Measurements from ENCODE around the gene SLC13A1.

Gene SLC13A1

DNA sequence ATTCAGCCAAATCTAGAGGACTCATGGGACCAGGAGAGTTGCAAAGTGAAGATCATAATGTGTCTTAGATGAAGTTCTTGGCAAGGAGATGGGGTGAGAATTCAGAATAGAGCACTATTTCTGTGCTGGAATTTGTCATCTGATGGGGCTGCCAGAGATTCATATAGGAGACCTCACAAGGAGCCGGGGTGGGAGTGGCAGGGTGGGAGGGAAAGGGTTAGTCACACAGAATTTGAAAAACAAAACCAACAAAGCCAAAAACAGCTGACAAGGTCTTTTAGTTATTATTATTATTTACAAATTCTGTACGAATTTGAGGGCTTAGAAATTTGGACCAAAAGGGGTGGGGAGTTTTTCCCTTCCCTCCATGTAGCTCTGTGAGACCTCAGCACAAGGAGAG, 1.7 kb downstream of the SLC13A1 start:
- WGBS, 2 donors (ENCODE audit: extremely low coverage in 2 of 2, insufficient read length in 2 of 2, insufficient replicate concordance in 1 of 2): no CpG with 5 or more reads among the region's 2 CpGs

GRCh38 chr7:123193235-123193634, 6.5 kb downstream of the SLC13A1 start:
- H3K36me3 ChIP-seq (replicated peaks in 1 of 2; ENCODE audit: control insufficient read depth in 2 of 2, insufficient read depth in 2 of 2, low read length in 2 of 2): no peaks in the 10 kb centered on the region
- no peak overlapping the region for H3K14ac ChIP-seq (ENCODE audit: low read length)
- no peaks in the 10 kb centered on the region for H3K27me3 ChIP-seq (ENCODE audit: control insufficient read depth in 3 of 3, insufficient read depth in 3 of 3, low read depth in 1 of 3, low read length in 3 of 3)
- H2BK12ac ChIP-seq (ENCODE audit: low read length): no peak overlapping the region
- no peak for DNase-seq (ENCODE audit: low spot score)
- no peak overlapping the region for H3K4ac ChIP-seq (ENCODE audit: low read length)
- no peak overlapping the region for H2AFZ ChIP-seq (ENCODE audit: low read length)
- no CpG with 5 or more reads among the region's 2 CpGs for WGBS, 2 donors (ENCODE audit: extremely low coverage in 2 of 2, insufficient read length in 2 of 2, insufficient replicate concordance in 1 of 2)
- H3K18ac ChIP-seq (ENCODE audit: low read length): no peak overlapping the region
- no peak overlapping the region for H4K91ac ChIP-seq (ENCODE audit: low read depth, low read length, poor library complexity)
- no peak overlapping the region for H3K9ac ChIP-seq (ENCODE audit: low read depth, low read length, poor library complexity)
- no peak overlapping the region for H3K4me2 ChIP-seq (ENCODE audit: insufficient read depth, low read length, poor library complexity, severe bottlenecking)
- H2BK120ac ChIP-seq (ENCODE audit: low read depth, low read length): no peak overlapping the region
- H3K23ac ChIP-seq (ENCODE audit: low read depth, low read length, poor library complexity): no peak overlapping the region
- no peak overlapping the region for H2BK15ac ChIP-seq (ENCODE audit: low read length)
- H3K4me3 ChIP-seq (ENCODE audit: low read length in 2 of 2): no peak overlapping the region
- no peak overlapping the region for H3K27ac ChIP-seq (replicated peaks; ENCODE audit: low read length)
- H3K79me1 ChIP-seq (ENCODE audit: low read depth, low read length): no peaks in the 10 kb centered on the region
- H2AK5ac ChIP-seq (ENCODE audit: low read depth, low read length): no peak overlapping the region
- no peaks in the 10 kb centered on the region for H3K4me1 ChIP-seq (ENCODE audit: control insufficient read depth in 2 of 2, insufficient read depth in 1 of 2, low read depth in 1 of 2, low read length in 2 of 2)
- H4K8ac ChIP-seq (ENCODE audit: low read depth, low read length): no peak overlapping the region
- no peaks in the 10 kb centered on the region for H3K9me3 ChIP-seq (replicated peaks in 1 of 2; ENCODE audit: control insufficient read depth in 2 of 2, insufficient read depth in 1 of 2, low read depth in 1 of 2, low read length in 2 of 2)
- H2BK5ac ChIP-seq (ENCODE audit: low read length): no peak overlapping the region

More for the DNA sequence above, 1.7 kb downstream of the SLC13A1 start:
- Histone ChIP-seq H2BK5ac (ENCODE audit: low read length) (no peak overlapping the region), H3K14ac (ENCODE audit: low read length) (no peak overlapping the region), H2BK120ac (ENCODE audit: low read depth, low read length) (no peak overlapping the region), H2BK12ac (ENCODE audit: low read length) (no peak overlapping the region), H3K36me3 (replicated peaks in 1 of 2; ENCODE audit: control insufficient read depth in 2 of 2, insufficient read depth in 2 of 2, low read length in 2 of 2) (no peaks in the 10 kb centered on the region), H3K4me2 (ENCODE audit: insufficient read depth, low read length, poor library complexity, severe bottlenecking) (no peak overlapping the region), H2AFZ (ENCODE audit: low read length) (no peak overlapping the region), H3K27me3 (ENCODE audit: control insufficient read depth in 3 of 3, insufficient read depth in 3 of 3, low read depth in 1 of 3, low read length in 3 of 3) (no peaks in the 10 kb centered on the region), H3K4me1 (ENCODE audit: control insufficient read depth in 2 of 2, insufficient read depth in 1 of 2, low read depth in 1 of 2, low read length in 2 of 2) (no peaks in the 10 kb centered on the region), H3K9ac (ENCODE audit: low read depth, low read length, poor library complexity) (no peak overlapping the region), H3K79me1 (ENCODE audit: low read depth, low read length) (no peaks in the 10 kb centered on the region), H3K27ac (replicated peaks; ENCODE audit: low read length) (no peak overlapping the region), H3K9me3 (replicated peaks in 1 of 2; ENCODE audit: control insufficient read depth in 2 of 2, insufficient read depth in 1 of 2, low read depth in 1 of 2, low read length in 2 of 2) (no peaks in the 10 kb centered on the region), H3K4ac (ENCODE audit: low read length) (no peak overlapping the region), H3K23ac (ENCODE audit: low read depth, low read length, poor library complexity) (no peak overlapping the region), H2AK5ac (ENCODE audit: low read depth, low read length) (no peak overlapping the region), H2BK15ac (ENCODE audit: low read length) (no peak overlapping the region), H4K91ac (ENCODE audit: low read depth, low read length, poor library complexity) (no peak overlapping the region), H4K8ac (ENCODE audit: low read depth, low read length) (no peak overlapping the region), H3K18ac (ENCODE audit: low read length) (no peak overlapping the region), H3K4me3 (ENCODE audit: low read length in 2 of 2) (no peak overlapping the region)
- DNase-seq (ENCODE audit: low spot score): no peak

- no peak overlapping the region for H3K4me3 ChIP-seq (ENCODE audit: low read length in 2 of 2)
- no peaks in the 10 kb centered on the region for H3K36me3 ChIP-seq (replicated peaks in 1 of 2; ENCODE audit: control insufficient read depth in 2 of 2, insufficient read depth in 2 of 2, low read length in 2 of 2)
- no peak overlapping the region for H3K27ac ChIP-seq (replicated peaks; ENCODE audit: low read length)
- H2AFZ ChIP-seq (ENCODE audit: low read length): no peak overlapping the region
- no peak overlapping the region for H3K4me2 ChIP-seq (ENCODE audit: insufficient read depth, low read length, poor library complexity, severe bottlenecking)
- H3K27me3 ChIP-seq (ENCODE audit: control insufficient read depth in 3 of 3, insufficient read depth in 3 of 3, low read depth in 1 of 3, low read length in 3 of 3): no peaks in the 10 kb centered on the region
- no peak overlapping the region for H4K8ac ChIP-seq (ENCODE audit: low read depth, low read length)
- H3K18ac ChIP-seq (ENCODE audit: low read length): no peak overlapping the region
- H3K4me1 ChIP-seq (ENCODE audit: control insufficient read depth in 2 of 2, insufficient read depth in 1 of 2, low read depth in 1 of 2, low read length in 2 of 2): no peaks in the 10 kb centered on the region
- no peak for DNase-seq (ENCODE audit: low spot score)
- no peak overlapping the region for H3K23ac ChIP-seq (ENCODE audit: low read depth, low read length, poor library complexity)
- no peak overlapping the region for H2BK120ac ChIP-seq (ENCODE audit: low read depth, low read length)
- no peak overlapping the region for H2BK5ac ChIP-seq (ENCODE audit: low read length)
- no peak overlapping the region for H3K14ac ChIP-seq (ENCODE audit: low read length)
- H4K91ac ChIP-seq (ENCODE audit: low read depth, low read length, poor library complexity): no peak overlapping the region
- WGBS, 2 donors (ENCODE audit: extremely low coverage in 2 of 2, insufficient read length in 2 of 2, insufficient replicate concordance in 1 of 2): no CpG with 5 or more reads among the region's 1 CpG
- H3K79me1 ChIP-seq (ENCODE audit: low read depth, low read length): no peaks in the 10 kb centered on the region
- H2BK12ac ChIP-seq (ENCODE audit: low read length): no peak overlapping the region
- no peak overlapping the region for H3K4ac ChIP-seq (ENCODE audit: low read length)
- no peak overlapping the region for H2BK15ac ChIP-seq (ENCODE audit: low read length)
- H3K9ac ChIP-seq (ENCODE audit: low read depth, low read length, poor library complexity): no peak overlapping the region
- no peak overlapping the region for H2AK5ac ChIP-seq (ENCODE audit: low read depth, low read length)
- peaks cover 0 to 1% of the 10 kb centered on the region in 2 donors for H3K9me3 ChIP-seq (replicated peaks in 1 of 2; ENCODE audit: control insufficient read depth in 2 of 2, insufficient read depth in 1 of 2, low read depth in 1 of 2, low read length in 2 of 2)
Measured at GRCh38 chr7:123191132-123191531, 8.6 kb downstream of the SLC13A1 start.

GRCh38 chr7:123190109-123190831, 9.5 kb downstream of the SLC13A1 start:
- no CpG with 5 or more reads among the region's 2 CpGs for WGBS, 2 donors (ENCODE audit: extremely low coverage in 2 of 2, insufficient read length in 2 of 2, insufficient replicate concordance in 1 of 2)
- Histone ChIP-seq H3K4me3 (ENCODE audit: low read length in 2 of 2) (no peak overlapping the region), H3K27me3 (ENCODE audit: control insufficient read depth in 3 of 3, insufficient read depth in 3 of 3, low read depth in 1 of 3, low read length in 3 of 3) (no peaks in the 10 kb centered on the region), H3K27ac (replicated peaks; ENCODE audit: low read length) (no peak overlapping the region), H4K8ac (ENCODE audit: low read depth, low read length) (no peak overlapping the region), H2BK5ac (ENCODE audit: low read length) (no peak overlapping the region), H3K14ac (ENCODE audit: low read length) (no peak overlapping the region), H3K4me1 (ENCODE audit: control insufficient read depth in 2 of 2, insufficient read depth in 1 of 2, low read depth in 1 of 2, low read length in 2 of 2) (no peaks in the 10 kb centered on the region), H3K4ac (ENCODE audit: low read length) (no peak overlapping the region), H2BK15ac (ENCODE audit: low read length) (no peak overlapping the region), H2BK12ac (ENCODE audit: low read length) (no peak overlapping the region), H3K9ac (ENCODE audit: low read depth, low read length, poor library complexity) (no peak overlapping the region), H2BK120ac (ENCODE audit: low read depth, low read length) (no peak overlapping the region), H4K91ac (ENCODE audit: low read depth, low read length, poor library complexity) (no peak overlapping the region), H2AK5ac (ENCODE audit: low read depth, low read length) (no peak overlapping the region), H3K18ac (ENCODE audit: low read length) (no peak overlapping the region), H2AFZ (ENCODE audit: low read length) (no peak overlapping the region), H3K23ac (ENCODE audit: low read depth, low read length, poor library complexity) (no peak overlapping the region), H3K36me3 (replicated peaks in 1 of 2; ENCODE audit: control insufficient read depth in 2 of 2, insufficient read depth in 2 of 2, low read length in 2 of 2) (no peaks in the 10 kb centered on the region), H3K79me1 (ENCODE audit: low read depth, low read length) (no peaks in the 10 kb centered on the region), H3K9me3 (replicated peaks in 1 of 2; ENCODE audit: control insufficient read depth in 2 of 2, insufficient read depth in 1 of 2, low read depth in 1 of 2, low read length in 2 of 2) (peaks cover 1 to 4% of the 10 kb centered on the region in 2 donors), H3K4me2 (ENCODE audit: insufficient read depth, low read length, poor library complexity, severe bottlenecking) (no peak overlapping the region)
- DNase-seq (ENCODE audit: low spot score): no peak

Data from neuronal stem cell (in vitro differentiated cells).